Neural progenitor cell (in vitro differentiated cells): ENCODE results near the gene TMBIM4.

Experiments used
- CTCF ChIP-seq: fragments of 200-600 bp; sonication (generic); IDR thresholded peaks from 2 replicates; pipeline ENCODE4 v1.5.1; 2017; ENCODE audit warnings: antibody characterized with exemption, mild to moderate bottlenecking
- EZH2 ChIP-seq: fragments of 200-600 bp; sonication (generic); IDR thresholded peaks from 2 replicates; pipeline ENCODE4 v1.6.1; 2017; ENCODE audit warnings: antibody characterized with exemption, mild to moderate bottlenecking, moderate library complexity

- TF ChIP-seq CTCF (no peak), EZH2 (no peak)
Observed at GRCh38 chr12:66189486-66189843, 19.7 kb upstream of the TMBIM4 start.
